Measurements from ENCODE around the gene C11orf91.

DNA sequence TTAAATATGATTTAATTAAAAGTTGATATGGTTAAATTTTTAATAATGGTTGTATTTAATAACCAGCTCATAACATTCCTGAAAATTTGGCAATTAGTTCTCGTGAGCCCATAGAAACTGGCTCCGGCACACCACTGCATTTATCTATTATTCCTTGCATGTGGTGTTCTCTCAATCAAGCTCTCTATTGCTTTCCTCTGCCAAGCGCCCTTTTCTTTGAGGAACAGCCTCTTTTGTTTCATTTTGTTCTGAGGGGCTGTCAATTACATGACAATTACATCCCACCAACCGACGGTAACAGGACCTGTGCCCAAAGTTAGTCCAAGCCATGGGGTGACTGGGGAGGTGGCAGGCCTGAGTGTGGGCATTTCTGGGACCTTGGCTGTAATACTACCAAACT is 8.1 kb downstream of the C11orf91 start:
- TF ChIP-seq POLR2AphosphoS5 (IDR thresholded peaks at IDR 0.05; ENCODE audit: low read depth, low read length): no peak
- TF ChIP-seq POLR2A (IDR thresholded peaks at IDR 0.05; ENCODE audit: low read depth, low read length): no peak
- TF ChIP-seq TAF1 (IDR thresholded peaks at IDR 0.05; ENCODE audit: borderline replicate concordance, low read depth, low read length): no peak

Measured in GM12892 (cell line).